WI38 (cell line): ENCODE data around the gene P2RY12.

Experiments
- H3K4me3 ChIP-seq: 2 replicates; pipeline ENCODE4 v1.5.1; 2011; ENCODE audit warnings: low read depth, mild to moderate bottlenecking, control low read depth, low read length
- TF ChIP-seq, protein P1 (sequence below): IDR thresholded peaks from 2 replicates; pipeline ENCODE4 v1.5.1; 2012; ENCODE audit warnings: low read depth, mild to moderate bottlenecking, control low read depth, low read length

P2RY12 gene

GRCh38 chr3:151425627-151426340, 41.2 kb upstream of the P2RY12 start:
- TF ChIP-seq, protein P1, sequence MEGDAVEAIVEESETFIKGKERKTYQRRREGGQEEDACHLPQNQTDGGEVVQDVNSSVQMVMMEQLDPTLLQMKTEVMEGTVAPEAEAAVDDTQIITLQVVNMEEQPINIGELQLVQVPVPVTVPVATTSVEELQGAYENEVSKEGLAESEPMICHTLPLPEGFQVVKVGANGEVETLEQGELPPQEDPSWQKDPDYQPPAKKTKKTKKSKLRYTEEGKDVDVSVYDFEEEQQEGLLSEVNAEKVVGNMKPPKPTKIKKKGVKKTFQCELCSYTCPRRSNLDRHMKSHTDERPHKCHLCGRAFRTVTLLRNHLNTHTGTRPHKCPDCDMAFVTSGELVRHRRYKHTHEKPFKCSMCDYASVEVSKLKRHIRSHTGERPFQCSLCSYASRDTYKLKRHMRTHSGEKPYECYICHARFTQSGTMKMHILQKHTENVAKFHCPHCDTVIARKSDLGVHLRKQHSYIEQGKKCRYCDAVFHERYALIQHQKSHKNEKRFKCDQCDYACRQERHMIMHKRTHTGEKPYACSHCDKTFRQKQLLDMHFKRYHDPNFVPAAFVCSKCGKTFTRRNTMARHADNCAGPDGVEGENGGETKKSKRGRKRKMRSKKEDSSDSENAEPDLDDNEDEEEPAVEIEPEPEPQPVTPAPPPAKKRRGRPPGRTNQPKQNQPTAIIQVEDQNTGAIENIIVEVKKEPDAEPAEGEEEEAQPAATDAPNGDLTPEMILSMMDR: no peak

GRCh38 chr3:151423091-151423490, 38.5 kb upstream of the P2RY12 start:
- TF ChIP-seq, protein P1: no peak
- H3K4me3 ChIP-seq: no peak overlapping the region

More at GRCh38 chr3:151425627-151426340, 41.2 kb upstream of the P2RY12 start:
- H3K4me3 ChIP-seq: no peak overlapping the region

- TF ChIP-seq, protein P1: no peak
These were observed 37.4 kb upstream of the P2RY12 start for GRCh38 chr3:151421938-151422337.

DNA sequence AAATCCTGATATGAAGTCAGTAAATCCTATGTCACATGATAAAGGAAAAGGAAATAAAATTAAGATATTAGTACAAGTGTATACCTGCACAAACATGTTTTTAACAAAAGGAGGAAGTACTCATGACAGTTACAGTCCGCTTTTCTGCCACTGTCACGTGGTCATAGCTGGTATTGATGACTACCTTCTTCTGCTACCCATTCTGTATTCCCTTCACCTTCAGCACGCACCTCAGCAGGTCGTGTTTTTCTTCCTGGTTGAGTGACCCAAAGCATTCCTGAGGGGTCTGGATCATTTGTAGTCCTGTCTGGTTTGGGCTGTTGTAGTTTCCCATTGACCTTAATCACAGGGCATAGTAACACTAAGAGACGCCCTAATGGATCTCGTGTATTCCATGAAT, 35.3 kb upstream of the P2RY12 start:
- TF ChIP-seq, protein P1: no peak
- no peak overlapping the region for H3K4me3 ChIP-seq

More at GRCh38 chr3:151421938-151422337, 37.4 kb upstream of the P2RY12 start:
- H3K4me3 ChIP-seq: no peak overlapping the region

DNA sequence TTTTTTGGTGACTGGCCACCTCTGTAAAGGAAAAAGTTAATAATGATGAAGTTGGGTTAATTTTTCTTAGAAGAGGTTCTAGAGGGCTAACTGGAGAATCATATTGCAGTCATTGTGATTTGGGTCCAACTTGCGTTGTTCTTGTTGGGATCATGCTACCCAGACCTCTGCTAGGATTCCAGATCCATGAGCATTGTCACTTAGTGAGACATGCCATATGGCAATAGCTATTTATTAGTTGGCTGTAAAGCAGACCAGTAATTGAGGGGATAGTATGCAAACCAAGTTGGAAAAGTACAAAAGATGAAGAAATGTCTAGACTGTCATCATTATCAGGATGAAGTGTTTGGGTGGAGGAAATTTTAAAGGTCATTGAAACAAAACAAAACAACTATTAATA, 30.7 kb upstream of the P2RY12 start:
- H3K4me3 ChIP-seq: no peak overlapping the region
- TF ChIP-seq, protein P1: no peak

DNA sequence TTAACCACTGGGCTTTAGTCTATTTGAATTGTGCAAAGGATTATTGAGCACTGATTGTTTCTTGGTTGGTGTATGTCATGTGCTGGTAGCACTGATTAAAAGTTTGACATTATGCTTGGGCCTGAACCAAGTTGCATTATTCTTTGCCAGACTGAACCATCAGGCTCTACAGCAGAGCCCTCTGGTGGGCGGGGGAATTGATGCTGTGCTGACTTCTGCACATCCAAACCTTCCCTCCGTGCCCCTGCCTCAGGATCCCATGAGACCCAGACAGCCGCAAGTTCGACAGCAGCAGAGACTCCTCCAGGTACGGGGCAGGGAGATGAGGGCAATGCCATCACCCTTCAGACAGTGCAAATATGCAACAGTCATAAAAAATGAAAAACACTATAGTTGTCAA, 28.4 kb upstream of the P2RY12 start:
- no peak overlapping the region for H3K4me3 ChIP-seq
- TF ChIP-seq, protein P1: no peak

DNA sequence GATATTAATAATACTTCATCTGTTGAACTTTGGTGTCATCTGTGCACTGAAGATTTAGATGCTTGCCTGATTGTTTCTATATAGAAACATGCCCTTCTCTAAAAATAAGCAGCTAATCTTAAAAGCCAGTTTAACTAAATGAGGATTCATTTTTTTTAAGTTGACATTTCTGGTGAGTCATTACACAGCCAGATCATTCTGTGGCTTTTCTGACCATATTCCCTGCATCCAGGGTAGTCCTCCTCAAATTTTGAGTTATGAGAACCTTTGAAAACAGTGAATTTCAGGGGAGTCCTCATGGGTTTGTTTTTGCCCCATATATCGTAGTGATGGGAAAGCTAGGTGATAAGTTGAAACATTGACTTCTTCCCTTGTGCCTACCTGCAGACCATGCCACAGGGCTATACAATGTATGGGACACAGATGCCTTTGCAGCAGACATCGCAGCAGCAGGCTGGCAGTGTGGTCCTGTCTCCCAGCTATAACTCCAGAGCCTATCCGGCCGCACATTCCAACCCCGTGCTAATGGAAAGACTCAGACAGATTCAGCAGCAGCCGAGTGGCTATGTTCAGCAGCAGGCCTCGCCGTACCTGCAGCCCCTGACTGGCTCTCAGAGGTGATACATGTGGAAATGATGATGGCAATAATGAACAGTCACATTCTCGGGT, 26.5 kb upstream of the P2RY12 start:
- TF ChIP-seq, protein P1: no peak
- H3K4me3 ChIP-seq: no peak overlapping the region
